Muscle of back (tissue), 11 donors: ENCODE results near the gene PCED1B. TPM values are rescaled to one million over a fixed set of nuclear protein-coding genes. Genes with fewer than 3 reads are reported as not detected.
"Not testable (repeated sequence)": the region's sequence is repeated elsewhere in the genome, so short reads cannot be mapped to it uniquely, and the experiment has no call there.

ENCODE experiments used
- DNase-seq, 3 donors: peaks; one replicate each; pipeline versions ENCODE4 v3.0.0 to v3.0.0-alpha.2; 2013
- polyA plus RNA-seq, 10 donors: library from polyadenylated mRNA; unstranded; fragments of 120-200 nt; gene quantifications; one replicate each; pipeline ENCODE4 v1.2.1, GENCODE V29; 2013; ENCODE audit not compliant: insufficient read length in 10 of 10

Gene PCED1B
- polyA plus RNA-seq, 10 donors: 0.21 to 3.3 (median 0.86) TPM

DNA sequence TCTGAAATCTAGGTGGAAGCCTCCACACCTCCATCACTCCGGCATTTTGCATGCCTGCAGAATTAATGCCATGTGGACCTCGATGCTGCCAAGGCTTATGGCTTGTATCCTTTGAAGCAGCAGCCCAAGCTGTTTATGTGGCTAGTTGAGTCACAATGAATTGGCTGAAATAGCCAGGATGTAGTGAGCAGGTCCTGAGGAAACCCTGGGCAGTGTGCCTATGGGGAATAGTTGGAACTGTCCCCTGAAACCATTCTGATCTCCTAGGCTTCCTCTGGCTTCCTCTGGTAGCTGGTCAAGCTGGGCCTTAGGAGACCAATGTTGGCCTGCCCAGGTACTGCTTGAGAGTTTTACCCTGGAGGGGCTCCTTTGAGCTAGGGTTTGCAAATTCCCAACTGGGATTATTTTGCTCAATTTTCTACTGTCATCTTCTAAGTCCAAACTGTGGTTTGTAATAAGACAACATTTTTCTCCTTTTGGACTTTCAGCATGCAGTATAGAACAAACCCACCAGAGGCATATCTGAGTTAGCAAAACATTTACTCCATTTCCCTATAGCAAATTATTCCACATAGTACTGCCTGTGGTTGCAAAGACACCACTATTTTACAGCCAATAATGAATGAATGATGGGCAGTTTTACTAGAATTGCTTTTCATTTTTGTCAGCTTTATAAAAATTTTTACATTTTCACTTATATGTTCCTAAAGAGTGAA lies 85.5 kb downstream of the PCED1B start:
- DNase-seq: no peak

DNA sequence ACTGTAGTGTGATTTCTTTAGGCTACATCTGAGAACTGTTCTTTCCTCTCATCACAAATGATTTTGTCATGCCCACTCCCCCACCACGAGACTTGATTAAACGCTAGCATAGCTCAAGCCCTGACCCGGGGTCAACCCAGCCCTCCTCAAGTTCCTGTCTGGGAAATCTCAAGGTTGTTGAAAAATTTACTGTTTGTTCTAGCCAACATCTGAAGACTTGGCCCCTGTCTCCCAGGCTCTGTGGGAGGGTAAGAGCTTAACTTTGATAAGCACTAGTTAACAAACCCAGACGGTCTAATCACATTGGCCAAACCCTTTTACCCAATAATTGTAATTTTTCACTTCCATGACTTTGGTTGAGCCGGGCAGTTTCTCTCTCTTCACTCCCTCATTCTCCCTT lies 86.5 kb downstream of the PCED1B start:
- DNase-seq: no peak

DNA sequence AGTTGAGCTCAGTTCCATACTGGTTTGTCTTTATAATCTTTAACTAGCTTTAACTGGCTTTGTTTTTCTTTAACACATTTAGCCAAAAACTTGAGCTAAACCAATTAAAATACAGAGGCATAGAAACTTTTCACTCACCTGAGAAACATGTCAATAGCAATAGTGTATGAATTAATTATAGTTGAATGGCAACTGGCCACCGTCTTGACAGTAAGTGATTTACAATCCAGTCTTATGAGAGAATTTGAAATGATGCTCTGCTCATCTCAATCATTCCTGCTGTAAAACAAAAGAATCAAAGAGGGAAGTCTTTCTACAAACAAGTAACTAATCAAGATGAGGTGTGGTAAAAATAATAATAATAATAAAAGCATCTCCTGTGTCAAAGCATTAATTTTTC lies 86.9 kb downstream of the PCED1B start:
- no peak for DNase-seq

DNA sequence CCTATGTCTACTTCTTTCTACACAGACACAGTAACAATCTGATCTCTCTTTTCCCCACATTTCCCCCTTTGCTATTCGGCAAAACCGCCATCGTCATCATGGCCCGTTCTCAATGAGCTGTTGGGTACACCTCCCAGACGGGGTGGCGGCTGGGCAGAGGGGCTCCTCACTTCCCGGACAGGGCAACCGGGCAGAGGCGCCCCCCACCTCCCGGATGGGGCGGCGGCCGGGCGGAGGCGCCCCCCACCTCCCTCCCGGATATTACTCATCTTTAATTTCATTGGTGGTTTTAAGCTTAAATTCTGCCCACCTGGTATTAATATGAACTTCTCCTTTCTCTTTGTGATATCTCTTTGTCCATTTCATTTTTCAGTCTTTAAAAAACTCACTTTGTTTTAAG lies 90.9 kb downstream of the PCED1B start:
- not testable (repeated sequence) for DNase-seq

DNA sequence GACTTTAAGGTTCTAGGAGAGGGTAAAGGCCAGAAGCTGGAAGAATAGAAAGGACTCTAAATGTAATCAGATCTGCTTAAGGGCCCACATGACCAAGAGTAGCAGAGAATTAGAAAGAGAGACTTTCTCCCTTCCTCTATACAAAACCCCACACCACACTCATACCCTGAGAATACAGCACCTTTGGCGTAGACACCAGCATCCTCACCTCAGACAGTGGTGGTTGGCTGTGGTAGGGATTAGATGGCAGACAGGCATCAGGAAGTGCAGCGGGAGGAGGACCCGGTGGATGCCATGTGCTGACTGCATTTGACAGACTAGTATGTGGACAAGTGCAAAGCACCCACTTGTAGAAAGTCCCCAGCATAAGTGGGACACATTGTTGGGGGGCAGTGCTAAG lies 98.6 kb downstream of the PCED1B start:
- no peak for DNase-seq

DNA sequence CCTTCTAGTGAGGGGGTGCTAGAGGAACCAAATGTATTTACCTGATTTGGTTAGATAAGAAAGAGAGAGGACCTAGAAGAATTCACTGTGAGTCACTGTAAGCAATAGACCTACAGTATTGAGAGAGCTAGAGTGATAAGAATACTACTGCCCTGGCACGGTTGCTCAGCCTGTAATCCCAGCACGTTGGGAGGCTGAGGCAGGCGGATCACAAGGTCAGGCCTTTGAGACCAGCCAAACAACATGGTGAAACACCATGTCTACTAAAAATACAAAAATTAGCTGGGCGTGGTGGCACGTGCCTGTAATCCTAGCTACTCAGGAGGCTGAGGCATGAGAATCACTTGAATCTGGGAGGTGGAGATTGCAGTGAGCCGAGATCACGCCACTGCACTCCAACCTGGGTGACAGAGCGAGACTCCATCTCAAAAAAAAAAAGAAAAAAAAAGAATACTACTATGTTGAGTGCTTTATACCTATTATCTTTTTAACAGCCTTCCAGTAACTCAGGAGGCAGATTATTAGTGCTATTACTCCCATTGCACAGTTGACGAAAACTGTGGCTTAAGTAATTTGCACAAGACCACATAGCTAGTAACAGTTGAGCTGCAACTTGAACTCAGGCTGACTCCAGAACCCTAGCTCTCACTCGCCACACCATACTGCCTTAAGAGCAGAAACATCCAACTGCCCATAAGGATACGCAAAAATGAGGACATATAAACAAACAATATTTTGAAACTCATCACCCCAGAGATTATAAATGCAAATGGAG lies 102.9 kb downstream of the PCED1B start:
- DNase-seq: not testable (repeated sequence)

DNA sequence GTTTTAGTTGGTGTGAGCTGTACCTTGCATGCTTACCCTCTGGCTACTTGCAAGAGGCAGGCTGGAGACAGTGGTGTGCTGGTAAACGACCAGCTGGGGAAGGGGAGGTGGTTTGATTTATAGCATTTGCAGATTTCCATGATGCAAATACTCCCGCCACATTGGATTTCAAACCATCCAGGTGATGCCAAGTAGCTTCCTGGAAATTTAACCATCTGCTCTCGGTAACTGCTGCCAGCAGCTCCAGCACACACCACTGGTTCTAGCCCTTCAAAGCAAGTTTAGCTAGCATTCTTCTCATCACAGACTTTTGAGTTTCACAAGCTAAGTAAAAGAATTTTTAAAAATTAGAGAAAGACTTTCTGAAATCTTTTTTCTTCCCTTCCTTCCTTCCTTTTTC lies 104.8 kb downstream of the PCED1B start:
- no peak for DNase-seq

DNA sequence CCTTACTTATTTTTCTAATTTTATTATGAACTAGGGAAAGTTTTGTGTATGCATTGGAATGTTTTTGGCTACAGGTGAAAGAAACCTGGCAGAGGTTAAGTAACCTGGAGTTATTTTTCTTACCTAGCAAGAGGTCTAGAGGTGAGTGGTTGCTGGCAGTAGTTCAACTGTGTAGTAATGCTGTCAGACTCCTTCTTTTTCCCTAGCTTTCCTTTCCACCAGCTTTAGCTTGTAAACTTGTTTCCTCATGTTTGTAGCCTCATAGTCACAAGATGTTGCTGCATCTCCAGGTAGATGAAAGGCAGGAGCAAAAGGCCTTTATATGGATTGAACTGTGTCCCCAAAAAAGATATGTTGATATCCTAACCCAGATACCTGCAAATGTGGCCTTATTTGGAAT lies 105.4 kb downstream of the PCED1B start:
- no peak for DNase-seq

DNA sequence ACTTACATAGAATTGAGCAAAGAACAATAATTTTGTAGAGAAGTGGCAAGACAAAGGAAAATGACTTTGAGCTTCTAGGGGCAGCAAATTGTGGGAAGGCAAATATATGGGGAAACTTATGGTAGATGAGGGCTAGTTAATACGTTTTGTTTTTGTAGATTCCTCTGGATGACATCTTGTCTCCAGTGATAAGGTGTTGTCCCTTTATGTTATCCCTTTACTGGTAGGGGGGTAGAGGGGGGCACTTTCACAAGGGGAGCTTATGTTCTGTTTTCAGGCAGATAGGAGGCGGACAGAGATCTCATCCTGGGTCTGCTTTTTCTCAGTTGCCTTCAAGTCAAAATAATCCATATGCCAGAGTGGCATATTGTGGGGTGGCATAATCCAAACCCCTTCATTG lies 106.8 kb downstream of the PCED1B start:
- no peak for DNase-seq

DNA sequence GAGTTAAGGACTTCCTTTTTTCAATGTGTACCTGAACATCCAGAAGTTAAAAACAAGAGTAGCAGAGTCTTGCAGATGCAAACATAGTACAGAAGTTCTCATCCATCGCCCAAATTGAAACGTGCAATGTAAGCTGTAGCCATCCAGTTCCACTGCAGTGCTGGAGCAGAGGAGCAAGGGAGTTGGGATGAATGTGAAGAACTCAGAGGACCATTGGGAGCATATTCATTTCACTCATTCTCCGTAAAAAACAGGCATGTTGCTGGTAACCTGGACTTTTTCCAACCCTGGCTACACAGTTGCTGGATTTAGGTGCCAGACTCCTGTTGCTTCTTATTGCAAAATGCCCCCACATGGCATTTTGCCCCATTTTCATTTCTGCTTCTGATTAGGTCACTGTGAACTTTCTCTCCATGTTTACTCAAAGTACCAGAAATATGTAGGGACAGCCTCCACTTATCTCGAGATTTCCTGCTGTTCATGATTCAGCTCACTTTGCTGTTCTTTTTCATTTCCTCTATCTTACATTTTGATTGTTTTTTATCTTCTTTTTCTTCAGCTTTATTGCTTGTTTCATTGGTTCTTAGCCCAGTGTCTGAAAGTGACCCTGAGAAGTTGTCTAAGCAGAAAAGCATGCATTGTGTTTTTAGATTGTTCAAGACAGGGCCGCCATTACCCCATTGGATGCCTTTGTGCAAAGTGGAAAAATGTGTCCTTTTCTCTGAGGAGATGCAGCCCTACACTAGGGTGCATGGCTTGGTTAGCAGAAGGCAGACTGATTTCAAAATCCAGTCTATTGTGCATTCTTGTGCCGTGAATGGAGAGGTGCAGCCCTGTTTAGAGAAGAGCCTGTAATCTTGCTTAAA lies 109.4 kb downstream of the PCED1B start:
- no peak for DNase-seq

DNA sequence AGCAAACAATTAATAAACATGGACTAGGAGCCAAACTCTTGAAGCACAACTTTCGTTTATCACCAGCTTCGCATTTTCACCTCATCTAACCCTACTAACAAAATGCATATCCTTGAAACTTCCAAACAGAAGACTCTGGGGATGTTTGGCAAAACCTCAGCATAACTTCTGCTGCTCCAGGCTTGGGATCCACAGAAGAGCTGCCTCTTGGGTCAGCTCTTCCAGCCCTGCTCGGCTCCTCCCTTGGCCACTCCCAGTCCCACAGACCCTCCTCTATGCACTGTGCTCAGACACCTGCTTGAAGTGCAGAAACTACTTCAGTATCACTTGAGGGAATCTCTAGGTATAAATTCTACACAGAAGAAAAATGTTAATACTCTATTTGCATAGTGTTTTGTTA lies 110.3 kb downstream of the PCED1B start:
- DNase-seq: no peak

DNA sequence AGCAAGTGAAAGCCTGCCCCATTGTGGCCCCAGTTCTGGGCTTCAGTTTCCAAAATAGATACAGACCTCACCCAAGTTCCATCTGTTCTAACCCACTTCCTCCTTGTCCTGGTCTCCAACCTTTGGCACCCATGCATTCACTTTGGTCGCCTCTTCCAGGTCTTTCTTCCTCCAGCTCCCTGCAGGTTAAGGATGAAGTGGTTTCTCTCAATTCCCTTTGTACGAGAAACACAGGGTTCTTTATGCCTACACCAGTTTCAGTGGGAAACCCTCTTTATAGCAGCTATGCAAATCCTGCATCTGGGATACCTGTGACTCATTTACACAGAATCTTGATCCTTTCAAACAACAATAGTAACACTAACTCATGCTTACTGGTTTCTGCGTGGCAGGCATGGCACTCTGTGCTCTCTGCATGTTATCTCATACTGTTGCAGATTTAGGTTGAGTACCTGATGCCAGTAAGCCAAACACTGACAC lies 110.9 kb downstream of the PCED1B start:
- no peak for DNase-seq

DNA sequence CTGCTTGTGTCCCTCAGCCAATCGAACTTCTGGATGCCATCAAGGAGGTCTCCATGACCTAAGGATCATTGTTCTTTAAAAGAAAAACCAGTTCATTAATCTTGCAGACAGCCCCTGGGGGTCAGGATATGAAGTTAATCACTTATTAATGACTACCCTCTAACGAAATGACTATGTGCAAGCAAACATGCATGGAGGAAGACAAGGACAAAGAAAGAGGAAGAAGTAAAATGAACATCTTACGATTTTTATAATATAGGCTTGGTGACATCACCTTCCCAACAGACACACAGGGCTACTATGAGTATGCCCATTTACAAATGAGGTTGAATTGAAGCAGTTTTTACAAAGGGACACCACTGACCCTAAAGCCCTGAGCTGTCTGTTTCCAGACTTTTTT lies 111.5 kb downstream of the PCED1B start:
- DNase-seq: no peak

DNA sequence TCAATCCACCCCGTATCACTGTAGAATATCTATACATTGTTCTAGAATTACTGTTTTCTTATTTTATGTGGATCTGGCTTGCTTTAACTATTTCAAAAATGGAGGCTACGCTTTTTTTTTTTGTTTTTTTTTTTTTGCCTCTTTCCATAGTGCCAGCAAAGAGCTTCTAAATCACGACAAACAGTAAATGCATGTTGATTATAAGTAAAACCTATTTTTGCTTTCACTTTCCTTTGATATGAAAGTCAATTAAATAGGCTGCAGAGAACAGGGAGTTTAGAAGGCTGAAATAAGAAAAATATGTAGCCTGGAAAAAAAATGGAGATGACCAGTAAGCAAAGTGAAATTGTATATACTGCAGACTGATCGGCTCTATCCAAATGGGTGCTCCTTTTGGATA lies 112.6 kb downstream of the PCED1B start:
- no peak for DNase-seq

DNA sequence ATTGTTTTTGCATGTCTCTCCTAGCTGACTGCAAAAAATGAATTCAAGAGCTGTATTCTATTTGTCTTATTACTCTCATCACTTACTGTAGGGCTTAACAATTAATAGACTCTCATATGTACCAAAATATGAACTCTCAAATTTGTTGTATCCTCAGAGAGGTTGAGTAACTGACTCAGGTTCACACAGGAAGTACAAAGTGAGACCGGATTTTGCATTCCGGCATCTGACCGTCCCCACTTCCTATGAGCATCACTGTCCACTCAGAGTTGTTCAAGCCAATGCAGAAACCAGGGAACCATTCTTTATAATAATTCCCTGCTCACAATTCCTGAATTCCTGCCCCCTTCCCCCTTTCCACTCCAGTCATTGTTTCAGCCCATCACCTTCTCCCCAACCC lies 113.6 kb downstream of the PCED1B start:
- no peak for DNase-seq

DNA sequence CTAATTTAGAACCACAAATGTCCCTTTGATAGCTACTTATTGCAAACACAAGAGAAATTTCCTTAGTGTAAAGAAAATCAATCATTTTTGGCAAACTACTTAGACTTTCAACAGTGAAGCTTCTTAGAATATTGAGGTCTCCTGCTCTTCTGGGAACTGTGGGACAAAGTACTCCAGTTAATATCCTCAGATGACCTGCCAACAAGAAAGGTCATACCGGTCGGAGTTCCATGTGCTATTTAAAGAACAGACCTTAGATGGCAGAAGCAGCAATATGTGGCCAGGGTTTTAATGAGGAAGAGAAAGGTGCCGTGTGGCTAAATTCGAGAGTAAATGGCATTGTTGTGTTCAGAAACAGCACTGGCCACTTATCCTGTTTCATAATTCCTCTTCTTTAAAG lies 115.1 kb downstream of the PCED1B start:
- DNase-seq: no peak

DNA sequence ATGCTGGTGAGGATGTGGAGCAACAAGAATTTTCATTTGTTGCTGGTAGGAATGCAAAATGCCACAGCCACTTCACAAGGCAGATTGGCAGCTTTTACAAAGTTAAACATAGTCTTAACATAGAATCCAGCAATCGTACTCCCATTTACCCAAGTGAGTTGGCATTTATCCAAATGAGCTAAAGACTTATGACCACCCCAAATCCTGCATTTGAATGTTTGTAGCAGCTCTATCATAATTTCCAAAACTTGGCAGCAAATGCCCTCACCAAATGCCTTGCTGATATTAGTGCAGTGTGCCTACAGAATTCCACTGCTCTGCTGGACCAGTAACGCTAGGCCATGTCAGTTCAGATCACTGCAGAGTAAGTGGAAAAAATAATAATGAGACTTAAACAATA lies 121.0 kb downstream of the PCED1B start:
- no peak for DNase-seq

DNA sequence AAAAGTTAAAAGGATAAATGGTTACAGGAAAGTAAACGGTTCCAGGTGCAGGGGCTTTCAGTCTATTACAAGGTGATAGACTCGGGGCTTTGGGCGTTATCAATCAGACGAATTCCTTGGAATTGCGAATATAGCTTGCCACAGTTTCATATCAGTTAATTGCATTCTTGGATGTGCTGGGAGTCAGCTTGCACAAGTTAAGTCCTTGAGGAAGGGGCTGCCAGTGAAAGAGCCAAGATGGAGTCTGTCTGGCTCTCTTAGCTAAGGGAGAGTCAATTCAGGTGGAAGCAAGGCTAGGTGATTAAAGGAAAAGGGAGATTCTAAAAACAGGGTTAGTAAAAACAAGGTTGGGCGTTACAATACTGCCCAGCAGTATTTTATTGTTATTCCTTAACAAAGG lies 121.8 kb downstream of the PCED1B start:
- DNase-seq: not testable (repeated sequence)

DNA sequence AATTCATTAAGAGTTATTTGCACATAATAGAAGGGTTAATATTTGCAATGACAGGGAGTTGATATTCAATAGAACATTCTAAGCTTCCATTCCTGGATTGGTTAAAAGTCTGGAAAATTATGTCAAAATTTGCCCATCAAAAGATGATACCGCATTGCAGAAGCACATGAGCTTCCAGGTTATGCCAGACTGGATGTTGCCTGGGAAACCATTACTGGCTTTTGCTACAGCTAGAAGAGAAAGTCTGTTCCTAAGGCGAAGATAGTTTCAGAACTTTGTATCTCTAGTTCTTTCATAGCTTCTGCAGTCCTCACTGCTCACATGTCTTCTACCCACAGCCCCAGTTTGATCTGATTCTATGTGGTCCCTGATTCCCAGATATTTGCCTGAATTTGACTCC lies 122.8 kb downstream of the PCED1B start:
- DNase-seq: no peak

DNA sequence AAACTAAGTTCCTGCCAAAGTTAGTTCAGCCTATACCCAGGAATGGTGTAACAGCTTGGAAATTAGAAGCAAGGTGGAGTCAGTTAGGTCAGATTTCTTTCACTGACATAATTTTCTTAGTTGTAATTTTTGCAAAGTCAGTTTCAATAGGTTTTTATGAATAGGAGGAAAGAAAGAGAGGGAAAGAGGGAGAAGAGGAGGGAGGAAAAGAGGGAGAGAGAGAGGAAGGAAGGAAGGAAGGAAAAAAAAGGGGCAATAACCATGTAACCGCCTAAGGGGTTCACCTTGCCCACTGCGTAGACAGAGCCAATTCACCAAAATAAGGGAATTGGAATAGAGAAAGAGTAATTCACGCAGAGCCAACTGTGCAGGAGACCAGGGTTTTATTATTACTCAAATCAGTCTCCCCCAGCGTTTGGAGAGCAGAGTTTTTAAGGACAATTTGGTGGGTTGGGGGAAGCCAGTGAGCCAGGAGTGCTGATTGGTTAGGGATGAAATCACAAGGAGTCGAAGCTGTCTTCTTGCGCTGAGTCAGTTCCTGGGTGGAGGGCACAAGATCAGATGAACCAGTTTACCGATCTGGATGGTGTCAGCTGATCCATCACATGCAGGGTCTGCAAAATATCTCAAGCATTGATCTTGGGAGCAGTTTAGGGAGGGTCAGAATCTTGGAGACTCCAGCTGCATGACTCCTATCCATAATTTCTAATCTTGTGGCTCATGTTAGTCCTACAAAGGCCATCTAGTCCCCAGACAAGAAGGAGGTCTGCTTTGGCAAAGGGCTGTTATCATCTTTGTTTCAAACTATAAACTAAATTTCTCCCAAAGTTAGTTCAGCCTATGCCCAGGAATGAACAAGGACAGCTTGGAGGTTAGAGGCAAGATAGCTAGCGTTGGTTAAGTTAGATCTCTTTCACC lies 126.4 kb downstream of the PCED1B start:
- no peak for DNase-seq
